ENCODE data around the gene EVI5.

The EVI5 gene

GRCh38 chr1:92554216-92554615 lies 230.7 kb downstream of the EVI5 start:
- TF ChIP-seq CTCF (IDR thresholded peaks at IDR 0.05; ENCODE audit: borderline replicate concordance, control extremely low read depth, extremely low read depth, insufficient read depth, missing control alignments), result no peak
- in situ Hi-C loops (cut with MboI; ENCODE audit: low sequenced_read_pairs, unreplicated experiment), result no loop called here
- DNase-seq (ENCODE audit: low spot score), result no peak

GRCh38 chr1:92551916-92552315 lies 233.0 kb downstream of the EVI5 start:
- no peak for TF ChIP-seq CTCF (IDR thresholded peaks at IDR 0.05; ENCODE audit: borderline replicate concordance, control extremely low read depth, extremely low read depth, insufficient read depth, missing control alignments)

GRCh38 chr1:92544756-92545165 lies 240.1 kb downstream of the EVI5 start:
- DNase-seq (ENCODE audit: low spot score), result no peak
- no peak for TF ChIP-seq CTCF (IDR thresholded peaks at IDR 0.05; ENCODE audit: borderline replicate concordance, control extremely low read depth, extremely low read depth, insufficient read depth, missing control alignments)
- in situ Hi-C loops (cut with MboI; ENCODE audit: low sequenced_read_pairs, unreplicated experiment), result no loop called here

More at GRCh38 chr1:92551916-92552315, 233.0 kb downstream of the EVI5 start:
- in situ Hi-C loops (cut with MboI; ENCODE audit: low sequenced_read_pairs, unreplicated experiment), result no loop called here
- DNase-seq (ENCODE audit: low spot score), result no peak

- no peak for DNase-seq (ENCODE audit: low spot score)
- in situ Hi-C loops (cut with MboI; ENCODE audit: low sequenced_read_pairs, unreplicated experiment), result no loop called here
- no peak for TF ChIP-seq CTCF (IDR thresholded peaks at IDR 0.05; ENCODE audit: borderline replicate concordance, control extremely low read depth, extremely low read depth, insufficient read depth, missing control alignments)
Measured at GRCh38 chr1:92543131-92544055, 241.5 kb downstream of the EVI5 start.

GRCh38 chr1:92538413-92539061 lies 246.4 kb downstream of the EVI5 start:
- TF ChIP-seq CTCF (IDR thresholded peaks at IDR 0.05; ENCODE audit: borderline replicate concordance, control extremely low read depth, extremely low read depth, insufficient read depth, missing control alignments), result no peak
- in situ Hi-C loops (cut with MboI; ENCODE audit: low sequenced_read_pairs, unreplicated experiment), result no loop called here

GRCh38 chr1:92538048-92538412 lies 246.9 kb downstream of the EVI5 start:
- in situ Hi-C loops (cut with MboI; ENCODE audit: low sequenced_read_pairs, unreplicated experiment), result no loop called here
- DNase-seq (ENCODE audit: low spot score), result peak; percentile 64

More at GRCh38 chr1:92538413-92539061, 246.4 kb downstream of the EVI5 start:
- DNase-seq (ENCODE audit: low spot score), result peak; percentile 48

More at GRCh38 chr1:92538048-92538412, 246.9 kb downstream of the EVI5 start:
- no peak for TF ChIP-seq CTCF (IDR thresholded peaks at IDR 0.05; ENCODE audit: borderline replicate concordance, control extremely low read depth, extremely low read depth, insufficient read depth, missing control alignments)

All from GM13976 (cell line).